Measurements from ENCODE around the gene LENEP. TPM values are rescaled to one million over a fixed set of nuclear protein-coding genes. Genes with fewer than 3 reads are reported as not detected.
A peak's percentile ranks its signal among the peaks of the same experiment; 100 is the strongest.

Gene LENEP
- total and polyA plus RNA-seq, 11 donors: not detected

- ATAC-seq (no peak), DNase-seq (no peak)
- Histone ChIP-seq H3K4me1 (peaks cover 0 to 26% (median 0%) of the 10 kb centered on the region in 12 donors), H3K27ac (no peak overlapping the region), H3K4me3 (no peak overlapping the region), H3K27me3 (no peaks in the 10 kb centered on the region), H3K36me3 (no peaks in the 10 kb centered on the region), H3K9me3 (no peaks in the 10 kb centered on the region)
- WGBS, 4 donors: 68 to 81% (median 79%) methylated on average over 2 of the region's 2 CpGs
- intact Hi-C loops (cut with DNase I): no loop called here
- TF ChIP-seq, protein P1, sequence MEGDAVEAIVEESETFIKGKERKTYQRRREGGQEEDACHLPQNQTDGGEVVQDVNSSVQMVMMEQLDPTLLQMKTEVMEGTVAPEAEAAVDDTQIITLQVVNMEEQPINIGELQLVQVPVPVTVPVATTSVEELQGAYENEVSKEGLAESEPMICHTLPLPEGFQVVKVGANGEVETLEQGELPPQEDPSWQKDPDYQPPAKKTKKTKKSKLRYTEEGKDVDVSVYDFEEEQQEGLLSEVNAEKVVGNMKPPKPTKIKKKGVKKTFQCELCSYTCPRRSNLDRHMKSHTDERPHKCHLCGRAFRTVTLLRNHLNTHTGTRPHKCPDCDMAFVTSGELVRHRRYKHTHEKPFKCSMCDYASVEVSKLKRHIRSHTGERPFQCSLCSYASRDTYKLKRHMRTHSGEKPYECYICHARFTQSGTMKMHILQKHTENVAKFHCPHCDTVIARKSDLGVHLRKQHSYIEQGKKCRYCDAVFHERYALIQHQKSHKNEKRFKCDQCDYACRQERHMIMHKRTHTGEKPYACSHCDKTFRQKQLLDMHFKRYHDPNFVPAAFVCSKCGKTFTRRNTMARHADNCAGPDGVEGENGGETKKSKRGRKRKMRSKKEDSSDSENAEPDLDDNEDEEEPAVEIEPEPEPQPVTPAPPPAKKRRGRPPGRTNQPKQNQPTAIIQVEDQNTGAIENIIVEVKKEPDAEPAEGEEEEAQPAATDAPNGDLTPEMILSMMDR (IDR thresholded peaks at IDR 0.05): no peak
- no peak for TF ChIP-seq POLR2A (IDR thresholded peaks at IDR 0.05)
Observed at GRCh38 chr1:155035936-155036335, 42.5 kb downstream of the LENEP start.

GRCh38 chr1:155037043-155037442 is 43.7 kb downstream of the LENEP start:
- H3K4me3 ChIP-seq: no peak overlapping the region
- peaks cover 0 to 26% (median 0%) of the 10 kb centered on the region in 12 donors for H3K4me1 ChIP-seq
- no peak overlapping the region for H3K27ac ChIP-seq
- no peak for TF ChIP-seq POLR2A (IDR thresholded peaks at IDR 0.05)
- TF ChIP-seq, protein P1 (IDR thresholded peaks at IDR 0.05): no peak
- intact Hi-C loops (cut with DNase I): no loop called here
- H3K9me3 ChIP-seq: no peaks in the 10 kb centered on the region
- no peak for DNase-seq
- 88 to 100% (median 92%) methylated on average over 3 of the region's 3 CpGs for WGBS, 4 donors
- no peaks in the 10 kb centered on the region for H3K27me3 ChIP-seq
- no peaks in the 10 kb centered on the region for H3K36me3 ChIP-seq
- no peak for ATAC-seq

DNA sequence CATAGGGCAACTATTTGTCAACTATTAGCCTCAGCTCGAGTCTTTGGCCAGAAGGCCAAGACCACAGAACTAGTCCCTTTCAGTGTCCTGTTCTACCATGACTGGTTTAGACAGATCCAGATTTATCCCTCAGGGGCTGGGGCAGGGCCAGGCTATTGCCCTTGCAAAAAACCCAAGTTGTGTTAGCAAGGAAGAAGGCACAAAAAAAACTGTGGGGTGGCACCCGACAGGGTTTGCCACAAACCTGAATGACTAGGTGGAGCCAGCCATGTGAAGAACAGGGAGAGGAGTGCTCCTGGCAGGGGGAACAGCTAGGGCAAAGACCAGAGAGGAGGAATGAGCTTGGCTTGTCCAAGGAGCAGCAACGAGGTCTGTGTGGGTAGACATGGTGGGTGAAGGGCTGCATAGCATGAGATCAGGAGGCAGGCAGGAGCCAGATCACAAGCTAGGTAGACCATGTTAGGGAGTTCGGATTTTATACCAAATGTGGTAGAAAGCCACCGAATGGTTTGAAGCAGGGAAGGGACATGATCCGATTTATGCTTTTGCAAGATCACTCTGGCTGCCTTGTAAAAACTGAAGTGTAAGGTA is 44.6 kb downstream of the LENEP start:
- Histone ChIP-seq H3K4me1 (peaks cover 0 to 26% (median 0%) of the 10 kb centered on the region in 12 donors), H3K4me3 (no peak overlapping the region), H3K36me3 (no peaks in the 10 kb centered on the region), H3K27me3 (no peaks in the 10 kb centered on the region), H3K27ac (no peak overlapping the region), H3K9me3 (no peaks in the 10 kb centered on the region)
- ATAC-seq (no peak), DNase-seq (no peak)
- intact Hi-C loops (cut with DNase I): no loop called here
- WGBS, 4 donors: 87 to 94% (median 91%) methylated on average over 6 of the region's 6 CpGs
- TF ChIP-seq POLR2A (IDR thresholded peaks at IDR 0.05): no peak
- TF ChIP-seq, protein P1 (IDR thresholded peaks at IDR 0.05): no peak

DNA sequence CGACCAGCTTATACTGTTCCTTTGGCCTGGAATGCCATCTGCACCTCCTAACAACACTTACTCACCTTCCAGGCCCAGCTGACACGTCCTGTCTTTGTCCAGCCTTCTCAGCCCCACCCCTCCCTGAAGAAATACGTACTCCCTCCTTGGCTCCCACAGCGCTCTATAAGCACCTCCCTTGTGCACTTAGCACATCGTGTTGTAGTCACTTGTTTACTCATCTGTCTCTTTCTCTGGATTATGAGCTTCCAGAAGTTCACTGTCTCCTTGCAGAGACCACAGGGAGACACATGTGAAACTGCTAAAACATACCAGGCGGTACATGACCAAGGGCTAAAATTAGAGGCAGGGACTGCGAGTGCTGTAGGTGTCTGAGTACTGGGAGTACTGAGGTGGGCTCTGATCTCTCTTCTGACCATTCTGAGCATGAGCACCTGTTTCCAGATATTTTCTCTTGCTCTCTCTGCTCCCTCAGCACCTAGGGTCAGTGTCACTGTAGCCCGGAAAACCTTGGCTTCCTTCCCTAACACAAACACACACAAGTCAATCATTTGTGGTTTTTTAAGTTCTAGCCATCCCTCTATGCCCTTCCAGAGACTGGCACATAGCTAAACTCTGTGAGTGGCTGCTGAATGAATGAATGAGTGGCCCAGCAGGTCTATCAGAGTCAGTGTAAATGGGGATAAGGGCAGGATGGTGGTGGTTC is 45.4 kb downstream of the LENEP start:
- WGBS, 4 donors: 52 to 67% (median 55%) methylated on average over 8 of the region's 8 CpGs
- intact Hi-C loops (cut with DNase I): no loop called here
- ATAC-seq (peak in 3 of 4 donors; percentile 29 to 36 (median 30)), DNase-seq (no peak)
- H3K27me3 ChIP-seq: no peaks in the 10 kb centered on the region
- H3K4me3 ChIP-seq: no peak overlapping the region
- TF ChIP-seq POLR2A (IDR thresholded peaks at IDR 0.05): no peak
- TF ChIP-seq, protein P1 (IDR thresholded peaks at IDR 0.05): no peak
- no peaks in the 10 kb centered on the region for H3K9me3 ChIP-seq
- H3K27ac ChIP-seq: no peak overlapping the region
- H3K36me3 ChIP-seq: no peaks in the 10 kb centered on the region
- H3K4me1 ChIP-seq: peaks cover 0 to 29% (median 0%) of the 10 kb centered on the region in 12 donors

All from heart left ventricle (tissue), 16 donors.